HepG2 (cell line): Measurements from ENCODE around the gene L3MBTL4. TPM values are rescaled to one million over a fixed set of nuclear protein-coding genes. Genes with fewer than 3 reads are reported as not detected.

ENCODE experiments used
- ARNT2 ChIP-seq: sonication (generic); formaldehyde crosslinking; IDR thresholded peaks from 2 replicates; pipeline ENCODE4 v1.8.0; 2022; ENCODE audit warnings: mild to moderate bottlenecking, low read depth, missing genetic modification reagents, moderate library complexity
- CREB1 ChIP-seq, 2 experiments: fragments of 450-650 bp in 1 of 2; IDR thresholded peaks; 2 replicates each; pipeline ENCODE4 v1.6.1; 2016 to 2017; ENCODE audit warnings: control low read depth in 1 of 2, mild to moderate bottlenecking in 1 of 2, missing compliant biosample characterization in 1 of 2, missing genetic modification characterization in 1 of 2
- FOXC1 ChIP-seq: sonication (generic); formaldehyde crosslinking; IDR thresholded peaks from 2 replicates; pipeline ENCODE4 v1.8.0; 2022; ENCODE audit warnings: mild to moderate bottlenecking, missing genetic modification reagents, borderline replicate concordance
- JUN ChIP-seq: sonication (generic); formaldehyde crosslinking; IDR thresholded peaks from 2 replicates; pipeline ENCODE4 v1.4.0; 2020; ENCODE audit warnings: mild to moderate bottlenecking, missing genetic modification reagents
- MNT ChIP-seq: fragments of 450-650 bp; IDR thresholded peaks from 2 replicates; pipeline ENCODE4 v1.6.1; 2016
- NFKBIZ ChIP-seq: IDR thresholded peaks from 2 replicates; pipeline ENCODE4 v1.6.1; 2018; ENCODE audit warnings: missing genetic modification reagents, missing compliant biosample characterization
- NFYC ChIP-seq: IDR thresholded peaks from 2 replicates; pipeline ENCODE4 v1.6.1; 2016; ENCODE audit warnings: missing genetic modification reagents, missing compliant biosample characterization
- SOX5 ChIP-seq: IDR thresholded peaks from 2 replicates; pipeline ENCODE4 v1.6.1; 2016; ENCODE audit warnings: borderline replicate concordance
- ZBTB37 ChIP-seq: sonication (generic); formaldehyde crosslinking; IDR thresholded peaks from 2 replicates; pipeline ENCODE4 v1.4.0; 2020; ENCODE audit warnings: mild to moderate bottlenecking, missing genetic modification reagents
- ZNF160 ChIP-seq: sonication (generic); formaldehyde crosslinking; IDR thresholded peaks from 2 replicates; pipeline ENCODE4 v1.8.0; 2022; ENCODE audit warnings: mild to moderate bottlenecking, inconsistent platforms, missing genetic modification reagents
- ZNF660 ChIP-seq: sonication (generic); formaldehyde crosslinking; IDR thresholded peaks from 2 replicates; pipeline ENCODE4 v1.5.1; 2020; ENCODE audit warnings: mild to moderate bottlenecking, low read depth, missing genetic modification reagents, borderline replicate concordance
- ZNF703 ChIP-seq: sonication (generic); formaldehyde crosslinking; IDR thresholded peaks from 2 replicates; pipeline ENCODE4 v1.5.1; 2020; ENCODE audit warnings: missing genetic modification reagents, mild to moderate bottlenecking, moderate library complexity, borderline replicate concordance
- ZNF782 ChIP-seq: sonication (generic); formaldehyde crosslinking; IDR thresholded peaks from 2 replicates; pipeline ENCODE4 v1.4.0; 2020; ENCODE audit warnings: missing genetic modification reagents, mild to moderate bottlenecking, borderline replicate concordance
- polyA plus RNA-seq, 8 experiments: library from polyadenylated mRNA; depleted of rRNA in 3 of 8; stranded (reverse) in 7 of 8; unstranded in 1 of 8; fragments of >200 nt; fragmentation: Illumina TruSeq in 4 of 8; extraction: Trizol in 4 of 8; gene quantifications; 2 replicates each; pipeline versions ENCODE4 v1.2.1 to v1.2.3, GENCODE V29; 2011 to 2016; ENCODE audit warnings: low read depth in 4 of 8, missing spikeins in 1 of 8, mixed read lengths in 1 of 8; ENCODE audit not compliant: insufficient read depth in 1 of 8
- total RNA-seq, 5 experiments: library from RNA; depleted of rRNA; stranded (reverse); fragments of >200 nt; fragmentation: Illumina TruSeq; extraction: Trizol; gene quantifications; 2 replicates each; pipeline ENCODE4 v1.2.3, GENCODE V29; 2016; ENCODE audit warnings: low read depth in 1 of 5
- TF ChIP-seq, protein P1 (sequence below): sonication (generic); formaldehyde crosslinking; IDR thresholded peaks from 2 replicates; pipeline ENCODE4 v1.8.0; 2022; ENCODE audit warnings: missing genetic modification reagents, mild to moderate bottlenecking, inconsistent platforms, borderline replicate concordance
- TF ChIP-seq, protein P2 (sequence below): sonication (generic); formaldehyde crosslinking; IDR thresholded peaks from 2 replicates; pipeline ENCODE4 v1.5.0; 2020; ENCODE audit warnings: mild to moderate bottlenecking, missing genetic modification reagents, borderline replicate concordance
- TF ChIP-seq, protein P3 (sequence below): sonication (generic); formaldehyde crosslinking; IDR thresholded peaks from 2 replicates; pipeline ENCODE4 v1.5.0; 2020; ENCODE audit warnings: mild to moderate bottlenecking, missing genetic modification reagents, moderate library complexity

Gene L3MBTL4
- total and polyA plus RNA-seq, 2 of the 13 experiments (the other 11 are each of a cell fraction or from before 2014, with no cell fraction given), result 10.8 to 13.3 TPM

GRCh38 chr18:5998166-5998881 is 416.4 kb downstream of the L3MBTL4 start (continued):
- no peak for TF ChIP-seq MNT
- TF ChIP-seq CREB1 (IDR thresholded peaks at IDR 0.05), result no peak
- no peak for TF ChIP-seq CREB1 (CRISPR knock-in tag; IDR thresholded peaks at IDR 0.05)
- no peak for TF ChIP-seq ZNF660 (CRISPR knock-in tag)
- peak; percentile 64; the same call in 1 of the 2 replicates for TF ChIP-seq SOX5
- TF ChIP-seq, protein P1, sequence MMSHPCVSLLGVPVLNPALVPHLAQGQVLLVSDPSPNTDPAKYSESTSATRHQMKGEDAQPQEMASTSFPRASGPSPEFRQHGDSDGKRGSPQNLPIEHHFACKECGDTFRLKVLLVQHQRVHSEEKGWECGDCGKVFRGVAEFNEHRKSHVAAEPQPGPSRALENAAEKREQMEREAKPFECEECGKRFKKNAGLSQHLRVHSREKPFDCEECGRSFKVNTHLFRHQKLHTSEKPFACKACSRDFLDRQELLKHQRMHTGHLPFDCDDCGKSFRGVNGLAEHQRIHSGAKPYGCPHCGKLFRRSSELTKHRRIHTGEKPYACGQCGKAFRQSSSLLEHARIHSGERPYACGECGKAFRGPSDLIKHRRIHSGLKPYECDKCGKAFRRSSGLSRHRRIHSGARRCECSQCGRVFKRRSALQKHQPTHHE (CRISPR knock-in tag), result no peak
- no peak for TF ChIP-seq NFKBIZ (CRISPR knock-in tag)
- no peak for TF ChIP-seq ZNF703
- TF ChIP-seq NFYC (CRISPR knock-in tag), result no peak
- peak; percentile 67; the same call in 1 of the 2 replicates for TF ChIP-seq ZBTB37 (CRISPR knock-in tag)
- no peak for TF ChIP-seq ZNF160 (CRISPR knock-in tag)
- TF ChIP-seq, protein P2, sequence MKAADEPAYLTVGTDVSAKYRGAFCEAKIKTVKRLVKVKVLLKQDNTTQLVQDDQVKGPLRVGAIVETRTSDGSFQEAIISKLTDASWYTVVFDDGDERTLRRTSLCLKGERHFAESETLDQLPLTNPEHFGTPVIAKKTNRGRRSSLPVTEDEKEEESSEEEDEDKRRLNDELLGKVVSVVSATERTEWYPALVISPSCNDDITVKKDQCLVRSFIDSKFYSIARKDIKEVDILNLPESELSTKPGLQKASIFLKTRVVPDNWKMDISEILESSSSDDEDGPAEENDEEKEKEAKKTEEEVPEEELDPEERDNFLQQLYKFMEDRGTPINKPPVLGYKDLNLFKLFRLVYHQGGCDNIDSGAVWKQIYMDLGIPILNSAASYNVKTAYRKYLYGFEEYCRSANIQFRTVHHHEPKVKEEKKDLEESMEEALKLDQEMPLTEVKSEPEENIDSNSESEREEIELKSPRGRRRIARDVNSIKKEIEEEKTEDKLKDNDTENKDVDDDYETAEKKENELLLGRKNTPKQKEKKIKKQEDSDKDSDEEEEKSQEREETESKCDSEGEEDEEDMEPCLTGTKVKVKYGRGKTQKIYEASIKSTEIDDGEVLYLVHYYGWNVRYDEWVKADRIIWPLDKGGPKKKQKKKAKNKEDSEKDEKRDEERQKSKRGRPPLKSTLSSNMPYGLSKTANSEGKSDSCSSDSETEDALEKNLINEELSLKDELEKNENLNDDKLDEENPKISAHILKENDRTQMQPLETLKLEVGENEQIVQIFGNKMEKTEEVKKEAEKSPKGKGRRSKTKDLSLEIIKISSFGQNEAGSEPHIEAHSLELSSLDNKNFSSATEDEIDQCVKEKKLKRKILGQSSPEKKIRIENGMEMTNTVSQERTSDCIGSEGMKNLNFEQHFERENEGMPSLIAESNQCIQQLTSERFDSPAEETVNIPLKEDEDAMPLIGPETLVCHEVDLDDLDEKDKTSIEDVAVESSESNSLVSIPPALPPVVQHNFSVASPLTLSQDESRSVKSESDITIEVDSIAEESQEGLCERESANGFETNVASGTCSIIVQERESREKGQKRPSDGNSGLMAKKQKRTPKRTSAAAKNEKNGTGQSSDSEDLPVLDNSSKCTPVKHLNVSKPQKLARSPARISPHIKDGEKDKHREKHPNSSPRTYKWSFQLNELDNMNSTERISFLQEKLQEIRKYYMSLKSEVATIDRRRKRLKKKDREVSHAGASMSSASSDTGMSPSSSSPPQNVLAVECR, result peak; percentile 38; the same call in 1 of the 2 replicates
- TF ChIP-seq ARNT2 (CRISPR knock-in tag), result no peak
- TF ChIP-seq ZNF782 (CRISPR knock-in tag), result no peak
- TF ChIP-seq JUN (CRISPR knock-in tag), result 0 out of 2 replicates have a peak, but pooled peaks have one; percentile 20
- TF ChIP-seq, protein P3, sequence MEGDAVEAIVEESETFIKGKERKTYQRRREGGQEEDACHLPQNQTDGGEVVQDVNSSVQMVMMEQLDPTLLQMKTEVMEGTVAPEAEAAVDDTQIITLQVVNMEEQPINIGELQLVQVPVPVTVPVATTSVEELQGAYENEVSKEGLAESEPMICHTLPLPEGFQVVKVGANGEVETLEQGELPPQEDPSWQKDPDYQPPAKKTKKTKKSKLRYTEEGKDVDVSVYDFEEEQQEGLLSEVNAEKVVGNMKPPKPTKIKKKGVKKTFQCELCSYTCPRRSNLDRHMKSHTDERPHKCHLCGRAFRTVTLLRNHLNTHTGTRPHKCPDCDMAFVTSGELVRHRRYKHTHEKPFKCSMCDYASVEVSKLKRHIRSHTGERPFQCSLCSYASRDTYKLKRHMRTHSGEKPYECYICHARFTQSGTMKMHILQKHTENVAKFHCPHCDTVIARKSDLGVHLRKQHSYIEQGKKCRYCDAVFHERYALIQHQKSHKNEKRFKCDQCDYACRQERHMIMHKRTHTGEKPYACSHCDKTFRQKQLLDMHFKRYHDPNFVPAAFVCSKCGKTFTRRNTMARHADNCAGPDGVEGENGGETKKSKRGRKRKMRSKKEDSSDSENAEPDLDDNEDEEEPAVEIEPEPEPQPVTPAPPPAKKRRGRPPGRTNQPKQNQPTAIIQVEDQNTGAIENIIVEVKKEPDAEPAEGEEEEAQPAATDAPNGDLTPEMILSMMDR (CRISPR knock-in tag), result no peak
- no peak for TF ChIP-seq FOXC1
